Femur (tissue), 1 donor: ENCODE measurements around the gene NELL1.
A peak's percentile ranks its signal among the peaks of the same experiment; 100 is the strongest.

Source experiments
- DNase-seq: peaks from one replicate; pipeline ENCODE4 v3.0.0-alpha.2; 2017

The NELL1 gene

GRCh38 chr11:21612326-21612725, 942.9 kb downstream of the NELL1 start:
- no peak for DNase-seq

GRCh38 chr11:21614961-21615360, 945.6 kb downstream of the NELL1 start:
- no peak for DNase-seq

GRCh38 chr11:21615955-21616371, 946.6 kb downstream of the NELL1 start:
- DNase-seq = peak; percentile 50

GRCh38 chr11:21622566-21622965, 953.2 kb downstream of the NELL1 start:
- no peak for DNase-seq

- no peak for DNase-seq
These were observed 953.6 kb downstream of the NELL1 start for GRCh38 chr11:21622995-21623394.
